HG02885 (cell line): ENCODE results near the gene DBN1.
"Not testable (repeated sequence)": the region's sequence is repeated elsewhere in the genome, so short reads cannot be mapped to it uniquely, and the experiment has no call there.

ENCODE experiments used
- ATAC-seq: cut with Tn5 transposase; IDR thresholded peaks from one replicate; pipeline ENCODE4 v1.9.1; 2021; ENCODE audit warnings: mild to moderate bottlenecking; ENCODE audit not compliant: unreplicated experiment, poor library complexity

The DBN1 gene

GRCh38 chr5:177432143-177432838 is 41.1 kb downstream of the DBN1 start:
- no peak for ATAC-seq

GRCh38 chr5:177431317-177432142 is 41.9 kb downstream of the DBN1 start:
- peak; percentile 41 for ATAC-seq

DNA sequence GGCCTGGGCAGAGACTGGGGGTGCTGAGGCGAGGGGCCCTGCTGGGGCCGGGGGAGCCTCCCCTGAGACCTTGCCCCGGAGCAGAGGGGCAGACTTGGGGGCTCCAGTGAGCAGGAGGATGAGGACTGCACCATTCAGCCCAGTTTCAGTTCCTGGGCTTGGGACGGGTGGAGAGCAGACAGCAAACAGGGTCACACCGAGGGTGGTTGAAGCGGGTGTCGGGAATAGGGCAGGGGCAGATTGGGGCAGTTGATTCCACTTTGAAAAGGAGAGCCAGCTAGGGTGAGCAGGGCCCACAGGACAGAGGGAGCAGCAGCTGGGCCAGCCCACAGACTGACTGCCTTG is 42.5 kb downstream of the DBN1 start:
- no peak for ATAC-seq

DNA sequence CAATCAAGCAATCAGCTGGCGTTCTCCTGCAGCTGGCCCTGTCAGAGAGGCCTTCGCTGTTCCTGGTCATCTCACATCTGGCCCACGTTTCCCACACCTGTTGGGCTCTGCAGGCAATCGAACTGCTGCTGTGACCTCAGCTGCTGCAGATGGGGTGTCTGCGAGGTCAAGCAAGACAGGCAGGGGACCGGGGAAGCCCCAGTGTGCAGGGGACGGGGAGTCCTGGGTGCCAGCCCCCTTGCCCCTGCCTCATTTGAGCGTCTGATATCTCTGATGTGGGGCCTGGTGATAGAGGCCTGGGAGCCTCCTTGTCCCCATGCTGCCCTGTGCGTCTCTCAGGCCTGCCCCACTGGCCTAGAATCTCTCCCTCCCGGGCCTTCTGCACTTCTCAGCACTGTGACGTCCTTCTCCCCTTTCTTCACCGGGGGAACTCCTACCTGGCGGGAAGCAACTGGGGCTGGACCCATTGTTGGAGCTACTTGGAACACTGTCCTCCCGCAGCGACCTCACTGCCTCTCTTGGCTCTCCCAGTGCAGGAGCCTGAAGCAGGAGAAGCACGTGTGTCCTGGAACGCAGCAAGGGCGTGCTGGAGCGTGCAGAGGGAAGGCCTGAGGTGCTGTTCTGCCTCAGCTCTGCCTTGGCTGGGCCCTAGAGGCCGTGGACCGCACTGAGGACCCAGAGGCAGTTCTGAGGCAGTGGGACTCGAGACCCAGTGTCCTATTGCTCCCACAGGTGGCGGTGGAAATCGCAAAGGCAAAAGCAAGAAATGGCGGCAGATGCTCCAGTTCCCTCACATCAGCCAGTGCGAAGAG is 43.1 kb downstream of the DBN1 start:
- no peak for ATAC-seq

DNA sequence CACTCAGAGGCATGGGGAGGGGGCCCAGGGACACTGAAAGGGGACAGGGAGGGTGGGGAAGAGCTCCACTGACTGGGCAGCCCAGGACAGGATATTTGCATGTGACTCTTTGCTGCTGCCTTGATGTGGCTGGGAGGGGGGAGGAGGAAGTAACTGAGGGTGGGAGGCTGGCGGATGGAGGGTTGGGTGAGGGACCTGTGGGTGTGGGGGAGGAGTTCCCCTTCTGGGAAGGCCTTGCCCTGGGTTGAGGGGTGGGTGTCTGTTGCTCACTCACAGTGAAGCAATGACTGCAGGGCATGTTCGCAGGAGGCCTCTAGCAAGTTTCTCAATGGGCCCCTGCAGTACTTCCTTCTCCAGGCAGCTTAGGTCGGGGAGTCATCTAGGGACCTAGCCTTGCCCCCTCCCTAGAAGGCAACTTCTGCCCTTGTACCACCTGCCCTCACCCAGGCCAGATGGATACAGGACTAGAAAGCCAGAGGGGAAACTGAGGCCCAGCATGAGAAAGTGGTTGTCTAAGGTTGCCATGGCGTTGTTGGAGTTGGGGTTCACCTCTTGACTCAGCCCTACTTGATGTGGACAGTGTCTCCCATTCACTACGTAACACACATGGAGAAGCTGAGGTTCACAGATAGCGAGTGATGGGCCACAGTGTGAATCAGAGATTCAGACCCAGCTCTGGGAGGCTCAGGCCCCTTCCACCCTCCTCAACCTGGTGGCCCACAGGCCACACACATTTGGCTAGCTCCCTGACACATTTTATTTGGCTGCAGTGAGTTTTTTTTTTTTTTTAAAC is 44.0 kb downstream of the DBN1 start:
- ATAC-seq: no peak

GRCh38 chr5:177428574-177429217 is 44.7 kb downstream of the DBN1 start:
- no peak for ATAC-seq

DNA sequence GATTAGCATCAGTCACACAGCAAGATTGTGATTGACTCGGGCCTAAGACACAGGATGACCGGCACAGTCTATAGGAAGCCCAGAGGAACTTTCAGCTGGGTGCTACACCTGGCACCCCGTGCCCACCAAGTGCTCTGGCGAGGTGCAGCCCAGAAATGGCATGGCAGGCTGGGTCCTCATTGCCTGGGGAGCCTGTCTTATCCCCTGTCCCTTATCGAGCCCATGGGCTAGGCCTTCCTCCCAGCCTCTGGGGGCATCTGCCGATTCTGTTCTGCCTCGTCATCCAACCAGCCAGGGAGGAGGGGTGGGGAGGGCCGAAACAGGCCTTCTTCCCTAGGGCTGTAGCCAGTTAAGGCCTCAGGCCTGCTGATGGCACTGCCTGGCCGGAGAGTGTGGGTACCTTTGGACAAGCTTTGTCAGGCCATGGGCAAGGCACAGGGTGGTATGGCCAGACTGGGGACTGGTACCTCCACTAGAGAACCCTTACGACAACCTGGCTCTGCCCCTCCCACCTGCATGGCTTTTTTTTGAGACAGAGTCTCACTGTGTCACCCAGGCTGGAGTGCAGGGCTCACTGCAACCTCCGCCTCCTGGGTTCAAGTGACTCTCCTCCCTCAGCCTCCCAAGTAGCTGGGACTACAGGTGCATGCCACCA is 45.4 kb downstream of the DBN1 start:
- no peak for ATAC-seq

GRCh38 chr5:177427211-177427822 is 46.1 kb downstream of the DBN1 start:
- no peak for ATAC-seq

DNA sequence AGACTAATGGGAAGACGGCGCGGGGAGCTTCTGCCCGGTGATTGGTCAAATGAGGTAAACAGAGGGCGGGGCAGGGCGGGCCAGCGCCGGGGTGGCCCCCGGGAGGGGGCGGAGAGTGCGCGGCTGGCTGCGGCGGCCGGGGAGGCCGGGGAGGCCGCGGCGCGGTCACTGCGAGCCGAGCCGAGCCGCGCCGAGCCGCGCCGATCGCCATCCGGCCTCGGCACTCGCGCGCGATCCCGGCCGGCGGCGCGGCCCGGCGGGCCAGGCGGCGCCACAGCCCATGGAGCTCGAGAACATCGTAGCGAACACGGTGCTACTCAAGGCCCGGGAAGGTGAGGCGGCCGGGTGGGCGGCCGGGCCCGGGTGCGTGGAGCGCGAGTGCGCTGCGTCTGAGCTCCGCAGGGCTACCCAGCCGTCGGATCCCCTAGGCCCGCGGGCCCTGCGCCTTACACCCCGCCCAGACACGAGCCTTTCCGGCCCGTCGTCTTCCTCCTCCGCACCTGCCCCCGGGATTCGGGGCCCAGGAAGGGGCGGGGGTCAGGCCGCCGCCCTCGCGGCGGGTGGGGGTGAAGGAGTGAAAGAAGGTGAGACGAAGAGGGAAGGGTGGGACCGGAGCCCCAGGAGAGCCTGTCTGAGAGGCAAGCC is 46.7 kb downstream of the DBN1 start, which contains the start of gene GRK6:
TSS of gene GRK6 (plus strand) at position 111 of the 645 bp plus-strand sequence. CDS start at position 281, 170 bp downstream.
- ATAC-seq: peak; percentile 16

DNA sequence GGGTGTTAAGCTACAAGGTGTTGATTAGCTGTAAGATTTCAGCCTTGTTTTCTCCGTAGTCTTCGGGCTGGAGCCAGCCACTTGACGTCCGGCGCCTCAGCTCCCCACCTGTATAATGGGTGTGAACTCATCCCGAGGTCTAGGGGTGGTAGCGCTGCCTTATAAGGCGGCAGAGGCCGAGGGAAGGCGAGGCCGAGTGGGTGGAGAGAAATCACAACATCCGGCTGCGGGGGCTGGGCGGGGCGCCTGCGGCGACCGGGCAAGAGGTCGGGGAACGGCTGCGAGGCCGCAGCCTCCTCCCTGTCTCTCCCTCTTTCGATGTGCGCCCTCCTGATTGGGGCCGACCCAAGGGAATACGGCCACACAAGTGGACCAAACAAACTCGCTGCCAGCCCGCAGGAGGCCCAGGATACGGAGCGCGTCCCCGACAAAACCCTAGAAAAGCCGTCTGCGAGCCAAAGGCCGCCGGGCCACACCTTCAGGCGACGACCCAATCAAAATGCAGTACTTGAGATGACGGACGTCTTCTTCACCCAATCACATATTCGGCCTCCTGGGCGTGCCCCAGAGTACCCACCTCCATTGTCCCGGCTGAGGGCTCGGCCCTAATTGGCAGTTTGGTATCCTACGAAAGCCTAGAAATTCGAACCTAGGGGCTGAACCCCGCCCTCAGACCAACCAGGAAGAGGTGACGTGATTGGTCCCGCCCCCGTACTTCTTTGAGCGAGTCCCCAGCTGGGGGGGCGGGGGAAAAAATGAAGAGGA is 47.5 kb downstream of the DBN1 start:
- ATAC-seq: peak; percentile 80

DNA sequence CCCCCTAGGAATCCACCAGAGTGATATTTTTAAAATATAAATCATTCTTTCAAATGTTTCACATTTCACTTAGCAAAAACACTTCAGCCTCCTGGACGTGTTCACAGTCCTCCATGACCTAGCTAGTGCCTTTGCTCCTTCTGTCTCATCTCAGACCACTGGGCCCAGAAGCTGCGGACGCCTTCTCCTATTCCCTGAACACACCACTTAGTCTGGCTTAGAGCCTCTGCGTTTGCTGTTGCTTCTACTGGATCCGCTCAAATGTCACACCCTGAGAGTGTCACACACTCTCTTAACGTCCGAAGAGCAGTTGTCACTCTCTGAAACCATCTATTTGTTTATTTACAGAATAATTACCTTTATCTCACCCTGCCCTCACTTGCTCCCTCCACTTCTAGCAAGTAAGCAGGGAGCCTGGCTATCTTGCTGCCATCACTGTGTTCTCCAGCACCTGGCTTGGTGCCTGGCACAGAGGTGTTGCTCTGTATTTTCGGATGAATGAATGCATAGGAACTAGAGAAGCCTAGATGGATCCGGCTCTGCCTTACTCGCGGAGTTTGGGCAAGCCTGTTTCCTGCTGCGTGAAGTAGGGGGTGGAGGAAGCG is 48.1 kb downstream of the DBN1 start:
- ATAC-seq: no peak

DNA sequence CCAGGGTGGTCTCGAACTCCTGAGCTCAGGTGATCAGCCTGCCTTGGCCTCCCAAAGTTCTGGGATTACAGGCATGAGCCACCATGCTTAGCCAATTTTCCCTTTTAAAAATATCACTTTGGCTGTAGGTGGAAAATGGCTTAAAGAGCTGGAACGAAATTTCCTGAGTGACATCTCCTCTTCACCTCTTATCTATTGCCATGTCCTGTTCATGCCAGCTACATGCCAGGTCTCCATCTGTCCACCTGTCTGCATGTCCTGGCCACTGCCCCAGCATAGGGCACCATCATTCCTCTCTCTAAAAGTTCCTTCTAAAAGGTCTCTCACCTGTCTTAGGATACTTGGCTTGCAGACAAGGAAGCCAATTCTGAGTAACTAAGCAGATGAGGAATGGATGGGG is 49.8 kb downstream of the DBN1 start:
- no peak for ATAC-seq

GRCh38 chr5:177421062-177421798 is 52.2 kb downstream of the DBN1 start:
- no peak for ATAC-seq

DNA sequence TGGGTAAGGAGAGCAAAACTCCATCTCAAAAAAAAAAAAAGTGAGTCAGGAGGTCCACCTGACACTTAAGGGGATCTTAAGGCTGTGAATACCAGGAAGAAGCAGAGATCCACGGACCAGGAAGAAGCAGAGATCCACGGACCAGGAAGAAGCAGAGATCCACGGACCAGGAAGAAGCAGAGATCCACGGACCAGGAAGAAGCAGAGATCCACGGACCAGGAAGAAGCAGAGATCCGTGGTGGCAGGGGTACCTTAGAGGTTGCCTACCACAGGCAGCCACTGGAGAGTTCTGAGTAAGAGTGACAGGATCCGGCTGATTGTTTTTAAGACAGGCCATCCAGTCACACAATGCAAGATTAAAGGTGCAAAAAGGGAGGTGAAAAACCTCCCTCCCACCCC is 53.0 kb downstream of the DBN1 start:
- not testable (repeated sequence) for ATAC-seq

DNA sequence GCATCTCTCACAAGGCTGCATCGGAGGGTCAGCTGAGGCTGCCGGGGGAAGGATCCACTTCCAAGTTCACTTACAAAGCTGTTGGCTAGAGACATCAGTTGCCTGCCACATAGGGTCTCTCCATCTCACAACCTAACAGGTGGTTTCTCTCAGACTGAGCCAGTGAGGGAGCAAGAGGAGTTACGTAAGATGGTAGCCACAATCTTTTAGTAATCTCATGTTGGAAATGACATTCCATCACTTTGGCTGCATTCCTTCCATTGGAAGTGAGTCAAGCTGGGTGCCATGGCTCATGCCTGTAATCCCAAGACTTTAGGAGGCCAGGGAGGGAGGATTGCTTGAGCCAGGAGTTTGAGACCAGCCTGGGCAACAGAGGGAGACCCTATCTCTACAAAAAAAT is 54.4 kb downstream of the DBN1 start:
- no peak for ATAC-seq

GRCh38 chr5:177417081-177417480 is 56.4 kb downstream of the DBN1 start:
- not testable (repeated sequence) for ATAC-seq
